Erythroblast (primary cell): ENCODE data around the gene MS4A10.

Experiments
- DNase-seq, 2 experiments: peaks; one replicate each; lab custom pipeline; 2025; lab: John Stamatoyannopoulos, UW
- GATA1 ChIP-seq: IDR thresholded peaks from 2 replicates; pipeline ENCODE4 v1.6.1; 2011; ENCODE audit warnings: low read depth, mild to moderate bottlenecking, control low read depth, low read length, moderate library complexity
- POLR2A ChIP-seq: IDR thresholded peaks from 2 replicates; pipeline ENCODE4 v1.6.1; 2011; ENCODE audit warnings: mild to moderate bottlenecking, low read length

MS4A10 gene

DNA sequence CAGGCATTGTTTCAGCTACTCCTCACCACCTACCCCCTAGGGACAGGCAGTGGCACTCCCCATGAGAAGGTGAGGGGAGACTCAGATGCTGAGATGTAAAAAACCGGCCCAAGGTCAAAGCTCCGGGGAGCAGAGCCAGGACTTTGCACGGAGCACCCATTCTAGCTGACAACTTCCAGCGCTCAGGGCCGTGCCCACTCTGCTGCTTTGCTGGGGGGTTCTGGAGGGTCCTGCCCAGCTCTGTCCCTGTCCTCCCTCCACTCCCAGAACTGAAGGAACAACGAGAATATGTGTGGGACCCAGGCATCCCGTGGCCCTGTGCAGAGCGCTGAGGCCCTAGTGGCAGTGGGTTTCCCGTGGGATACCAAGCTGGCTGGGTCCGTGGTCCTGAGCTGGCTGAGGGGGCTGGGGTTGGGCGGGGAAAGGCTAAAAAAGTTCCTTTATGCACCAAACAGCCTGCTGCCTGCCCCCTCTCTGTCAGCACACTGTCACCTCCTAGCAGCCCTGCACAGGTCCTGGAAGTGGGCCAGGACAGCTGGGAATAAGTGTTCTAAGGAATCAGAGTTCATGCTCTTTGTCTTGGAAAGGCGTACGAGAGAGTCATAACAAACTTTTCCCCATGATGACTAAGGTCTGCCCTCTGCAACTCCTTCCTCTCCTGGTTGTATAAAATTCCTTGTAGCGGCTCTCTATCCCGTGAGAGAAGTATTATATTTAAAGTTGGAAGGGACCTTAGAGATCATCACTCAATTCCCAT is 1.9 kb downstream of the MS4A10 start:
- TF ChIP-seq POLR2A: no peak
- TF ChIP-seq GATA1: no peak
- DNase-seq: no peak

DNA sequence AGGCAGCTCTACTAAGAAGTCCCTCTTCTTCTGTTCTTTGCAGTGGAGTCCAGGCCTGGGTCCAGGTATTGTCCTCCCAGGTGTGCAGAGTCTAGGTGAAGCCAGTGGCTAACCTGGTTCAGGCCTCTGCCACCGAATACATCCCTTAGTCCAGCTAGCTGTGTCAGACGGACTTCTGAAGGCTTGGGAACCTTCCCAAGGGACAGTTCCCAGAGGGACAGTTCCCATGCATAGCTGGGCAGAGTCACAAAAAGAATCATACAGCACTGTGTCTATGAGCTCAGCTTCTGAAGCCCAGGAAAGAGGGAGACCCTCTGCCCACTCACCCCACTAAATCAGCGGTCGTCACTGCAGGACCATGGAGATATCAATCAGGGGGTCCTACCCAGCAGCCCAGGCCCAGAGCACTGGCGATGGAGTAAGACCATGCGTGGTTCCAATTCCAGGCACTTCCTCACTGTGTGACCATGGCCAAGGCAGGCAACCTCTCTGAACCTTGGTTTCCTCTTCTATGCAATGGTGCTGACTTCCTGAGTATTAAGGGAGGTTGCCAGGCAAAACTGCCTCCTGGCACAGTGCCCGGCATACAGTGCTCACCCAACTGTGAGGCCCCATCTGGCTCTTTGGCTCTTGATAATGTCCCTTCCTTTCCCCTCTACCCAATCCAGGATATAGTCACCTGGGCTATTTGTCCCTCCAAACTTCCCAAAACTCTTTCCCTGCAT is 3.4 kb downstream of the MS4A10 start:
- TF ChIP-seq POLR2A: no peak
- no peak for DNase-seq

DNA sequence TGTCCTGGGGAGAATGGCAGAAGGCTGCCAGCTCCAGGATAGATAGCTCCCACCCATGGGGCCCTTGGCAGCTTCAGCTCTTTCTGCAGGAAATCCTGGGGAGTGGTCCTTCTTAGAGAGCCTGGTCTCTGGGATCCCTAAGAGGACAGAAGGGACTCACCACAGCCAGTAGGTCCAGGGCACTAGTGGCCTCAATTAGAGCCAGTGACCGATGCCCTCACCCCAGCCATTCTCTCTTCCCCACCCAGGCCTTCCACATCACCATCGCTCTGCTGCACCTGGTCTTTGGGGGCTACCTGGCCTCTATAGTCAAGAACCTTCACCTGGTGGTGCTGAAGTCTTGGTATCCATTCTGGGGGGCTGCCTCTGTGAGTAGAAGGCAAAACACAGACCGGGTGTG is 5.6 kb downstream of the MS4A10 start:
- TF ChIP-seq GATA1: no peak
- TF ChIP-seq POLR2A: no peak
- DNase-seq: no peak

DNA sequence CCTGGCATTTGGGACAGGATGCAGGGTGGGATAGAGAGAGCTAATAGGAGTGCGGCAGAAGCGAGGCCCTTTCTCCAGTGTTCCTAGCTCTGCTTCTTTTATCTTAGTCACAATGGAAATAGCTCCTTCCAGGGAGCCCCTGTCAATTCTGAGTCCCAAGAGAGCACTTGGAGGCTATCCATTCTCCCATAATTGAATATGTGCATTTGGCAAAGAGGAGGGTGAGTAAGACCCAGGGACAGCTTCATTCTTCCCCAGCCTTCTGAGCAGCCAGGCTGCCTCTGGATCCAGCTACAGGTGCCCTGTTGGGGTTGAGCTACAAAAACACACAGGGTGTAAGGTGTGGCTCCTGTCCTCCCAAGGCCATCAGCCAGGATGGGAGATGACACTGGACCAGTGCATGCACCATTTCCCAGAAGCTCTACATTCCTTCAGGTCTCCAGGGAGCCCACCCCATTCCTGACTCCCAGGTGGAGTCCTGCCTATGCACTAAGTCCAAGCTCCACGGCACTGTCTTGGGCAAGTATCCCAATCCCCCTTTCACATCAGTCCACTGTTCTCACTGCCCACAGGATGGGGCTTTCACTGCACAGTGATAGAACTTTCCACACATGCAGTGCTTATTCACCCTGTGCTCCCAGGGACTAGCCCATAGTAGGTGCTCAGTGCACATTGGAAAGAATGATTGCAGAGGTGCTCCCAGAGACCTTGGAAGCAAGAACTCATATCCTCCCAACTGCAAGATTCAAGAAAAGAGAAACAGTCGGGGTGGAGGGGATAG is 6.2 kb downstream of the MS4A10 start:
- no peak for TF ChIP-seq POLR2A
- TF ChIP-seq GATA1: no peak
- DNase-seq: no peak

DNA sequence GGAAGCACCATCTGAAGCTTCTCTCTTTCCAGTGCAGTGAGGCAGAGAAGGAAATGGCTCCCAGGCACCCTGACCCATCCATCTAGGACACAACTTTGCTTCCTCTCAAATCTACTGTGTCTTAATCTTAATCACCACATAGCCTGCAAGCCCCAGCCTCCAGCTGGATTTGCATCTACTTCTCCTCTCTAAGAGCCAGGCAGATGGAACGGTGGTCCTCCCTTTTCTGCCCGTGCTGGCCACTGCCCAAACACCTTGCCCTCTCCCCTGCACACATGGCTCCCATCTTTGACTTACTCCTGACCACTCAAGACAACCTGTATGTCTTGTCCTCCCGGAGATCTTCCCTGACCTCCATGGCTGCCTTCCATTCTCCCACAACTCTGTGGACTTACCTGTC is 7.4 kb downstream of the MS4A10 start:
- TF ChIP-seq POLR2A: no peak

DNA sequence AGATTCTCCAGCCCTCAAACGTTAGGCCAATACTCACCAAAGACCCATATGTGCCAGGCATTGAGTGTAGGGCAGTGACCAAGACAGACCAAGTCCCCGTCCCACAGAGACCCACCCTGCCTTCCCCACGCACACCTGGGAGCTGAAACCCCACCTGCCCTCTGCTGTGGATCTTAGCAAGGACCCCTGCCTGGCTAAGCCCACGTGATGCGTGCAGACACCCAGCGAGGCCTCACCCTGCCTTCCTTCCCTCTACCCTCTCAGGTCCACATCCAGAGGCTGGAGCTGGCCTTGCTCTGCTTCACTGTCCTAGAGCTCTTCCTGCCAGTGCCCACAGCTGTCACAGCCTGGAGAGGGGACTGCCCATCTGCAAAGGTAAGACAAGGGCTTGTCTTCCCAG is 10.2 kb downstream of the MS4A10 start:
- DNase-seq: no peak
- no peak for TF ChIP-seq POLR2A
- no peak for TF ChIP-seq GATA1

More for the DNA sequence above, 7.4 kb downstream of the MS4A10 start:
- DNase-seq: no peak

DNA sequence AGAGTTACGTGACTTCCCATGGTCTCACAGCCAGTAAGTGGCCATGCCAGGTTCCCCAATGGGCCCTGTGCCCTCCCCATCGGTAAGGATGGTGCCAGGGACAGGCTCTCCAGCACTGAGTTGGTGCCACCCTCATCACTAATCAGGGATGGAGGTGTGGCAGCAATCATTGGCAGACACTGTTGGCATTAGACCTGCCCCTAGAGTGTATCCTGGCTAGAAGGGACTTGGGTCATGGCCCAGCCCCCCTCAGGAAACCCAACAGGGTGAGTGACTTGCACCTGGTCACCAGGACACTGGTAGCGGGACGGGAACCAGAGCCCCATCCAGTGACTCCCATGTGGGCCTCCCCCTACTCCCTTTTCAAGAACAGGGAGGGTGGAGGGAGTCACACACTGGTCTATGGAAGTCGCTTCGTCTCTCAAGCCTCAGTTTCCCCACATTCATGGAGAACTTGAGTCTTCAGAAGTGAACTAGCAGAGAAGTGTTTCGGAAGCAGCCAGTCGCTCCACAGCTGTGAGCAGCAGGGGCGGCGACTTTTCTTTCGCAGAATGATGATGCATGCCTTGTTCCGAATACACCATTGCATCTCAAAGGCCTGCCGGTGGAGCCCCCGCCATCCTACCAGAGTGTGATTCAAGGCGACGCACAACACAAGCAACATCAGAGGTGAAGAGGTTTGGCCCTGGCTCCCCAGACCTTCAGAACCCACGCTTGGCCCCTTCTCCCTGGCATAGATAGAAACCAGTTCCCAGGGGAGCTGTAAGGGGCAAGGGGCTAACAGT is 12.9 kb downstream of the MS4A10 start:
- no peak for TF ChIP-seq GATA1
- TF ChIP-seq POLR2A: no peak
- DNase-seq: no peak

DNA sequence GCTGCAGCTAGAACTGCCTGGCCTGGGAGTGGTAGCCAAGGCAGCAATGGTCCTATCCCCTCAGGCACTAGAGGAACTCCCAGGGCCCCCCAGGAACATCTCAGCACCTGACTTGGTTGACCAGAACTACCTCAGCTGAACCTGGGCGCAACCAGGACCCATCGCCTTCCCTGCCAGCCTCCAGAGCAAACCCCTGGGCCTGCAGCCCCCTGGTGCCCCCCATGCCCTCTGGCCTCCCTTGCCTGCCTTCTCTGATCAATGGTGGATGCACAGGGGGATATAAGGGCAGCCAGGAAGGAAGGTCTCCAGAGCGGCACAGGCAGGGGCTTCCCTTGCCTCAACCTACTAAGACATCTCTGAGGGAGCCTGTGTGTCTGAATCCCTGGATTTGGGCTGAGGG is 13.5 kb downstream of the MS4A10 start:
- no peak for DNase-seq
- TF ChIP-seq POLR2A (no peak), GATA1 (no peak)

DNA sequence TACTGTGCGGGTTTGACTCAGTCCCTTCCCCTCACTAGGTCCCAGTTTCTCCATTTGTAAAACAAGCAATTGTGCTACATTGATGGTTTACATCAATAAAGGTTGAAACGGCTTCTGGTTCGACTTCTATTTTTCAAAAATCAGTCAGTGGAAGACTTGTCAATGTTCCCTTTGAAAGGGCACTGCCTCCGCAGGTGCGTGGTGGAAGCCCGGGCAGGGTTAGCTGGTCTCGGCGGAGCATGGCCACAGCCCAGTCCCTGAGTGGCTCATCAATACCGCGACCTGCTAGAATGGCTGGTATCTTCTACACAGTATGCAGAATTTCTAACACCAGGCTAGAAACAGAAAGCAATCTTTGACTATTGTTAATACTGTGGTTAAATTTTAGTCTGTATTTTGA is 16.1 kb downstream of the MS4A10 start:
- no peak for DNase-seq
- TF ChIP-seq POLR2A: no peak
- TF ChIP-seq GATA1: no peak

DNA sequence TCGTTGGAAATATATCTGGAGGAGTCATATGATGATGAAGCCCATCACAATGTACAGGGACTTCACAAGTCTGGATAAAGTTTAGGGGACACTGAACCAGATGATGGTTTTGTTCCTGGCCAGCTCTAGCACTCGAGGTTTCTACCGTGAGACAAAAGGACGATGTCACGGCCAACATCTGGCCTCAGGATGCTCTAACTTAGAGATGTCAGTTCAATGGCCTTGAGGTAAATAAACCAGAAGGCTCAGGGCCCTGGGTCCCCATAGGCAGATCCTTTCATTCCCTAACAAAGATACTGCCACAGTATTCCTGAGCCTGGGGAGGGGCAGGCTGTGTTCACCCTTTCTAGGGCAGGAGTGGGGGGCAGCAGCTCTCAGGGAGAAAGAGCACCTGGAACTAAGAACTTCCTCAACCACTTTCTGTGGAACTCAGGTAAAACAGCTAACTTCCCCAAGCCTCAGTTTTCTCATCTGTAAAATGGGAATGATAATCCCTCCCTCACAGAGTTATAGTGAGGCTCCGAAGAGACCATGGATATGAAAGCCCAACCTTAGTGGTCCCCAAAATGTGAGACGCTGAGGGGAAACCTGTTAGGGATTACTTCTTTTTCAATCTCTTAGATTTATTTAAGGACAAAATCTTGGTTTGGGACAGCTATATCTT is 18.3 kb downstream of the MS4A10 start:
- TF ChIP-seq POLR2A (no peak), GATA1 (no peak)
- no peak for DNase-seq

DNA sequence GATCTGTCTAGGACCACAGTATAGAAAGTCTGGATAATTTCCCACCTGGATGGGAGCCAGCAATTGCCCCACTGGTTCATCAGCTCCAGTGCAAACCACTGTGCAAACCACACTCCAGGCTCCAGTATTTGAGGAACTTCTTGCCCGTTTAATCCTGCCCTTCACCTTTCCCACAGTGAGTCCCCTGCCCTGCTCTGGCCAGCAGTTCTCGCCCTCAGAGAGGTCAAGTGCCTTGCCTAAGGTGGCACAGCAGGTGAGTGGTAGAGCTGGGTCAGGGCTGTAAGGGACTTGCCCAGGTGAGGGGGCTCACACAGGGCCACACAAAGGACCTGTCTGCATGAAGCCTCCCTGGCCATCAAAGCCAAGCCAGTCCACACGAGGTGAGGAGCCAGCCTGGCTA is 24.1 kb downstream of the MS4A10 start:
- DNase-seq: no peak
- TF ChIP-seq GATA1: no peak
- no peak for TF ChIP-seq POLR2A

DNA sequence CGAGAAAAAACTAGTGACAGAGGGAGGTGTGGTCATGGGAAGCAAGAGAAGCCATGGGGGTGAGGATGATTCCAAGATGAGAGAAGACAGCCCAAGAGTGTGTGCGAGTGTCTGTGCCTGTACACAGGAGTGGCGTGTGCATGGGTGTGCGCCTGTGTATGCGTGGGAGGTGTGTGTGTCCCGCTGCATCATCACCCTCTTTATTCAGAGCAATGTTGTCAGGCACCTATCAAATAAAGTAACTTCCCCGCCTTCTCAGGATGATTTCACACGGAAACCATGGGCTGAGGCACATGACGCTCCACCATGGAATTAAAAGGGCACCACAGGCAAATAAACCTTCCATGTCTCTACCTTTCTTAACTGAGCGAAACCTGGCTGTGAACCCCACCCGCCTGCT is 24.6 kb downstream of the MS4A10 start:
- DNase-seq: no peak
- TF ChIP-seq GATA1 (no peak), POLR2A (no peak)

DNA sequence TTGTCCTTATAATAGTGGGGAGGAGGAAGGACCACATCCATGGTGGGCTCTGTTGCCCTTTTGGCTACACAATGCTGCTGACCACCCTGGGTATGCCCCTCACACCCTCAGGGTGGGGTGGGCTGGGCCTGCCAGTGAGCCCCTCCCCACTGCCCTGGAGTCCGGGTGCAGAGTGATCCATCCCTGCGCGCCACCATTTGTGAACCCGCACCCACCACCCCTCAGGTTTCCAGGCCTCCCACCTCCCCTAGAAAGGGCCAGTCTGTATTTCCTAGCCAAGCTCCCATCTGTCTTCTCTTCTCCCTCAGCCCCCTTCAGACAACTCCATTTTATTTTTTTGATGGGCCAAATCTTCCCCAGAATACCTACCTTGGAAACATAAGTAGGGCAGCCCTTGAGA is 25.0 kb downstream of the MS4A10 start:
- DNase-seq: no peak
- TF ChIP-seq GATA1 (no peak), POLR2A (no peak)
